H1 (cell line): ENCODE measurements around the gene DPF3.

ENCODE experiments used
- CTCF ChIP-seq, 3 experiments: IDR thresholded peaks; 1 replicate in 2 of 3; 2 replicates in 1 of 3; pipeline versions ENCODE4 v1.5.1 to v1.6.1; 2011; ENCODE audit warnings: low read length in 3 of 3, mild to moderate bottlenecking in 3 of 3, inconsistent platforms in 2 of 3, low read depth in 1 of 3, moderate library complexity in 1 of 3; ENCODE audit not compliant: insufficient read depth in 1 of 3; ENCODE audit errors: control extremely low read depth in 1 of 3
- EZH2 ChIP-seq: fragments of 200-600 bp; sonication (generic); IDR thresholded peaks from 2 replicates; pipeline ENCODE4 v1.7.1; 2012; ENCODE audit warnings: low read depth, mild to moderate bottlenecking, moderate library complexity, low read length, inconsistent platforms; ENCODE audit not compliant: severe bottlenecking
- GABPA ChIP-seq: IDR thresholded peaks from 2 replicates; pipeline ENCODE4 v1.6.1; 2011; ENCODE audit warnings: mild to moderate bottlenecking, low read length, moderate library complexity, borderline replicate concordance; ENCODE audit not compliant: insufficient read depth
- HDAC2 ChIP-seq, 2 experiments: fragments of 300-600 bp in 1 of 2; sonication (generic) in 1 of 2; IDR thresholded peaks; 2 replicates each; pipeline ENCODE4 v1.6.1; 2011 to 2012; ENCODE audit warnings: low read depth in 2 of 2, low read length in 2 of 2, mild to moderate bottlenecking in 2 of 2, moderate library complexity in 2 of 2, borderline replicate concordance in 1 of 2, inconsistent platforms in 1 of 2
- JUND ChIP-seq: IDR thresholded peaks from 2 replicates; pipeline ENCODE4 v1.6.1; 2011; ENCODE audit warnings: mild to moderate bottlenecking, improper control_type of control experiment, low read length
- MAX ChIP-seq: IDR thresholded peaks from 2 replicates; pipeline ENCODE4 v1.6.1; 2012; ENCODE audit warnings: inconsistent platforms
- POLR2AphosphoS5 ChIP-seq: IDR thresholded peaks from 2 replicates; pipeline ENCODE4 v1.6.1; 2011; ENCODE audit warnings: low read depth, low read length
- ZNF274 ChIP-seq: IDR thresholded peaks from 2 replicates; pipeline ENCODE4 v1.7.0; 2012; ENCODE audit warnings: low read length, borderline replicate concordance; ENCODE audit errors: extremely low read depth

GRCh38 chr14:72736786-72737559 is 156.9 kb downstream of the DPF3 start:
- TF ChIP-seq CTCF (IDR thresholded peaks at IDR 0.05; ENCODE audit: control extremely low read depth in 1 of 3, insufficient read depth in 1 of 3, low read depth in 1 of 3, low read length in 3 of 3) (no peak), POLR2AphosphoS5 (no peak), ZNF274 (no peak), JUND (no peak), HDAC2 (IDR thresholded peaks at IDR 0.05; ENCODE audit: borderline replicate concordance in 1 of 2, low read depth in 2 of 2, low read length in 2 of 2) (no peak), GABPA (no peak), MAX (no peak), EZH2 (no peak)
